HepG2 (cell line): ENCODE measurements around the gene PDZD7. TPM values are rescaled to one million over a fixed set of nuclear protein-coding genes. Genes with fewer than 3 reads are reported as not detected.
A peak's percentile ranks its signal among the peaks of the same experiment; 100 is the strongest.

Experiments used
- BORCS8-MEF2B ChIP-seq: sonication (generic); formaldehyde crosslinking; IDR thresholded peaks from 2 replicates; pipeline ENCODE4 v1.8.0; 2022; ENCODE audit warnings: mild to moderate bottlenecking, missing genetic modification reagents
- E2F1 ChIP-seq: sonication (generic); formaldehyde crosslinking; IDR thresholded peaks from 2 replicates; pipeline ENCODE4 v1.5.0; 2020; ENCODE audit warnings: missing genetic modification reagents
- HNF1B ChIP-seq: sonication (generic); formaldehyde crosslinking; IDR thresholded peaks from 2 replicates; pipeline ENCODE4 v1.5.1; 2020; ENCODE audit warnings: mild to moderate bottlenecking, moderate library complexity, missing genetic modification reagents
- KMT2A ChIP-seq: sonication (generic); formaldehyde crosslinking; IDR thresholded peaks from 2 replicates; pipeline ENCODE4 v1.4.0; 2020; ENCODE audit warnings: missing genetic modification reagents
- MIXL1 ChIP-seq: IDR thresholded peaks from 2 replicates; pipeline ENCODE4 v1.6.1; 2016
- NFIB ChIP-seq: sonication (generic); formaldehyde crosslinking; IDR thresholded peaks from 2 replicates; pipeline ENCODE4 v1.9.0; 2021; ENCODE audit warnings: missing genetic modification reagents, mild to moderate bottlenecking, borderline replicate concordance
- PAX8 ChIP-seq: sonication (generic); formaldehyde crosslinking; IDR thresholded peaks from 2 replicates; pipeline ENCODE4 v1.8.0; 2022; ENCODE audit warnings: mild to moderate bottlenecking, missing genetic modification reagents, borderline replicate concordance
- PHF21A ChIP-seq: sonication (generic); formaldehyde crosslinking; IDR thresholded peaks from 2 replicates; pipeline ENCODE4 v1.5.0; 2020; ENCODE audit warnings: mild to moderate bottlenecking, missing genetic modification reagents
- PLSCR1 ChIP-seq: sonication (generic); formaldehyde crosslinking; IDR thresholded peaks from 2 replicates; pipeline ENCODE4 v1.5.0; 2020; ENCODE audit warnings: missing genetic modification reagents, mild to moderate bottlenecking, borderline replicate concordance
- POLR2AphosphoS2 ChIP-seq: IDR thresholded peaks from 2 replicates; pipeline ENCODE4 v1.6.1; 2011; ENCODE audit warnings: low read depth, low read length, improper control_type of control experiment
- REPIN1 ChIP-seq: sonication (generic); formaldehyde crosslinking; IDR thresholded peaks from 2 replicates; pipeline ENCODE4 v1.8.0; 2022; ENCODE audit warnings: missing genetic modification reagents, low read depth, mild to moderate bottlenecking, borderline replicate concordance
- SAFB2 ChIP-seq: sonication (generic); formaldehyde crosslinking; IDR thresholded peaks from 2 replicates; pipeline ENCODE4 v1.5.1; 2020; ENCODE audit warnings: missing genetic modification reagents, low read depth, mild to moderate bottlenecking, borderline replicate concordance
- YEATS2 ChIP-seq: sonication (generic); formaldehyde crosslinking; IDR thresholded peaks from 2 replicates; pipeline ENCODE4 v1.4.0; 2020; ENCODE audit warnings: missing genetic modification reagents, borderline replicate concordance
- ZFP91 ChIP-seq: sonication (generic); formaldehyde crosslinking; IDR thresholded peaks from 2 replicates; pipeline ENCODE4 v1.9.0; 2022; ENCODE audit warnings: missing genetic modification reagents, mild to moderate bottlenecking, borderline replicate concordance
- ZNF18 ChIP-seq: sonication (generic); formaldehyde crosslinking; IDR thresholded peaks from 2 replicates; pipeline ENCODE4 v1.8.0; 2022; ENCODE audit warnings: mild to moderate bottlenecking, missing genetic modification reagents; ENCODE audit not compliant: insufficient replicate concordance
- ZNF225 ChIP-seq: sonication (generic); formaldehyde crosslinking; IDR thresholded peaks from 2 replicates; pipeline ENCODE4 v1.4.0; 2020; ENCODE audit warnings: mild to moderate bottlenecking, missing genetic modification reagents
- ZNF33A ChIP-seq: sonication (generic); formaldehyde crosslinking; IDR thresholded peaks from 2 replicates; pipeline ENCODE4 v1.5.1; 2020; ENCODE audit warnings: missing genetic modification reagents, mild to moderate bottlenecking, moderate library complexity, borderline replicate concordance
- ZNF44 ChIP-seq: sonication (generic); formaldehyde crosslinking; IDR thresholded peaks from 2 replicates; pipeline ENCODE4 v1.5.1; 2020; ENCODE audit warnings: mild to moderate bottlenecking, missing genetic modification reagents
- ZNF703 ChIP-seq: sonication (generic); formaldehyde crosslinking; IDR thresholded peaks from 2 replicates; pipeline ENCODE4 v1.5.1; 2020; ENCODE audit warnings: missing genetic modification reagents, mild to moderate bottlenecking, moderate library complexity, borderline replicate concordance
- ZNF773 ChIP-seq: sonication (generic); formaldehyde crosslinking; IDR thresholded peaks from 2 replicates; pipeline ENCODE4 v1.4.0; 2020; ENCODE audit warnings: missing genetic modification reagents, borderline replicate concordance
- ZNF776 ChIP-seq: sonication (generic); formaldehyde crosslinking; IDR thresholded peaks from 2 replicates; pipeline ENCODE4 v1.4.0; 2020; ENCODE audit warnings: mild to moderate bottlenecking, missing genetic modification reagents
- ZSCAN31 ChIP-seq: sonication (generic); formaldehyde crosslinking; IDR thresholded peaks from 2 replicates; pipeline ENCODE4 v1.5.0; 2020; ENCODE audit warnings: low read depth, mild to moderate bottlenecking, missing genetic modification reagents
- polyA plus RNA-seq, 8 experiments: library from polyadenylated mRNA; depleted of rRNA in 3 of 8; stranded (reverse) in 7 of 8; unstranded in 1 of 8; fragments of >200 nt; fragmentation: Illumina TruSeq in 4 of 8; extraction: Trizol in 4 of 8; gene quantifications; 2 replicates each; pipeline versions ENCODE4 v1.2.1 to v1.2.3, GENCODE V29; 2011 to 2016; ENCODE audit warnings: low read depth in 4 of 8, missing spikeins in 1 of 8, mixed read lengths in 1 of 8; ENCODE audit not compliant: insufficient read depth in 1 of 8
- total RNA-seq, 5 experiments: library from RNA; depleted of rRNA; stranded (reverse); fragments of >200 nt; fragmentation: Illumina TruSeq; extraction: Trizol; gene quantifications; 2 replicates each; pipeline ENCODE4 v1.2.3, GENCODE V29; 2016; ENCODE audit warnings: low read depth in 1 of 5

The PDZD7 gene
- total and polyA plus RNA-seq, 2 of the 13 experiments (the other 11 are each of a cell fraction or from before 2014, with no cell fraction given) = 0.58 to 0.73 TPM

- TF ChIP-seq HNF1B (CRISPR knock-in tag) (no peak), PLSCR1 (no peak), KMT2A (CRISPR knock-in tag) (peak; percentile 58; the same call in 1 of the 2 replicates), ZNF776 (CRISPR knock-in tag) (peak; percentile 76; the same call in 1 of the 2 replicates), ZNF703 (no peak), ZNF773 (CRISPR knock-in tag) (no peak), PAX8 (no peak), BORCS8-MEF2B (CRISPR knock-in tag) (peak; percentile 76), ZNF225 (peak; percentile 46; the same call in 1 of the 2 replicates), POLR2AphosphoS2 (no peak), ZNF44 (CRISPR knock-in tag) (no peak), MIXL1 (peak; percentile 62; the same call in 1 of the 2 replicates), NFIB (CRISPR knock-in tag) (no peak), YEATS2 (peak; percentile 54; the same call in 1 of the 2 replicates), PHF21A (CRISPR knock-in tag) (0 out of 2 replicates have a peak, but pooled peaks have one; percentile 18), ZNF18 (CRISPR knock-in tag) (no peak), REPIN1 (peak; percentile 62; the same call in 1 of the 2 replicates), ZFP91 (CRISPR knock-in tag) (peak; percentile 85), E2F1 (CRISPR knock-in tag) (no peak), ZSCAN31 (CRISPR knock-in tag) (peak; percentile 34; the same call in 1 of the 2 replicates), SAFB2 (CRISPR knock-in tag) (peak; percentile 47; the same call in 1 of the 2 replicates), ZNF33A (CRISPR knock-in tag) (no peak)
Observed at GRCh38 chr10:101018600-101019439, 12.1 kb downstream of the PDZD7 start (continued).
